ENCODE data around the gene SERPINA12. TPM values are rescaled to one million over a fixed set of nuclear protein-coding genes. Genes with fewer than 3 reads are reported as not detected.

The SERPINA12 gene
- total RNA-seq, 2 experiments from 2014 or later = not detected

- Mint-ChIP-seq H3K27ac (no peak overlapping the region), H3K27me3 (no peaks in the 10 kb centered on the region), H3K36me3 (ENCODE audit: low read depth) (no peaks in the 10 kb centered on the region), H3K4me1 (peaks cover 4% of the 10 kb centered on the region), H3K9me3 (peaks cover 3% of the 10 kb centered on the region), H3K4me3 (no peak overlapping the region)
- POLR2A ChIA-PET = no interaction called here
- CTCF ChIA-PET = no interaction called here
- DNase-seq = no peak
Observed at GRCh38 chr14:94462763-94463572, 46.3 kb downstream of the SERPINA12 start.

GRCh38 chr14:94462219-94462551 is 47.1 kb downstream of the SERPINA12 start:
- ChIA-PET POLR2A (no interaction called here), CTCF (interaction anchor here (1.5 kb wide), 1 partner anchor 24 kb away, joined by 3 read pairs; no protein-coding TSS in a partner anchor)
- peaks cover 3% of the 10 kb centered on the region for H3K9me3 Mint-ChIP-seq
- H3K4me1 Mint-ChIP-seq = peaks cover 4% of the 10 kb centered on the region
- H3K27ac Mint-ChIP-seq = no peak overlapping the region
- no peaks in the 10 kb centered on the region for H3K36me3 Mint-ChIP-seq (ENCODE audit: low read depth)
- H3K27me3 Mint-ChIP-seq = no peaks in the 10 kb centered on the region
- no peak overlapping the region for H3K4me3 Mint-ChIP-seq
- no peak for DNase-seq

GRCh38 chr14:94461526-94462218 is 47.6 kb downstream of the SERPINA12 start:
- H3K9me3 Mint-ChIP-seq = peaks cover 3% of the 10 kb centered on the region
- ChIA-PET CTCF (interaction anchor here (1.5 kb wide), 1 partner anchor 25 kb away, joined by 3 read pairs; no protein-coding TSS in a partner anchor), POLR2A (no interaction called here)
- H3K27ac Mint-ChIP-seq = no peak overlapping the region
- DNase-seq = no peak
- no peaks in the 10 kb centered on the region for H3K36me3 Mint-ChIP-seq (ENCODE audit: low read depth)
- H3K4me1 Mint-ChIP-seq = peaks cover 4% of the 10 kb centered on the region
- no peak overlapping the region for H3K4me3 Mint-ChIP-seq
- peaks cover under 1% of the 10 kb centered on the region for H3K27me3 Mint-ChIP-seq

- POLR2A ChIA-PET = no interaction called here
- Mint-ChIP-seq H3K27ac (no peak overlapping the region), H3K4me3 (no peak overlapping the region), H3K27me3 (peaks cover 7% of the 10 kb centered on the region), H3K4me1 (peaks cover 4% of the 10 kb centered on the region), H3K9me3 (peaks cover 3% of the 10 kb centered on the region), H3K36me3 (ENCODE audit: low read depth) (no peaks in the 10 kb centered on the region)
- no peak for DNase-seq
- CTCF ChIA-PET = interaction anchor here (1.5 kb wide), 1 partner anchor 25 kb away, joined by 3 read pairs; no protein-coding TSS in a partner anchor
Observed at GRCh38 chr14:94460631-94461416, 48.4 kb downstream of the SERPINA12 start.

- ChIA-PET CTCF (interaction anchor here (1.5 kb wide), 1 partner anchor 27 kb away, joined by 3 read pairs; no protein-coding TSS in a partner anchor), POLR2A (no interaction called here)
- no peak overlapping the region for H3K27ac Mint-ChIP-seq
- no peak overlapping the region for H3K4me3 Mint-ChIP-seq
- H3K9me3 Mint-ChIP-seq = peaks cover 3% of the 10 kb centered on the region
- H3K36me3 Mint-ChIP-seq (ENCODE audit: low read depth) = no peaks in the 10 kb centered on the region
- H3K27me3 Mint-ChIP-seq = peaks cover 22% of the 10 kb centered on the region
- DNase-seq = no peak
- peaks cover 4% of the 10 kb centered on the region for H3K4me1 Mint-ChIP-seq
Observed at GRCh38 chr14:94458558-94459205, 50.6 kb downstream of the SERPINA12 start.

GRCh38 chr14:94458096-94458495 is 51.2 kb downstream of the SERPINA12 start:
- no peak overlapping the region for H3K27ac Mint-ChIP-seq
- no peak overlapping the region for H3K4me3 Mint-ChIP-seq
- ChIA-PET POLR2A (no interaction called here), CTCF (interaction anchor here (1.5 kb wide), 1 partner anchor 28 kb away, joined by 3 read pairs; no protein-coding TSS in a partner anchor)
- peaks cover 26% of the 10 kb centered on the region for H3K27me3 Mint-ChIP-seq
- peaks cover 4% of the 10 kb centered on the region for H3K4me1 Mint-ChIP-seq
- no peaks in the 10 kb centered on the region for H3K36me3 Mint-ChIP-seq (ENCODE audit: low read depth)
- DNase-seq = no peak
- peaks cover 3% of the 10 kb centered on the region for H3K9me3 Mint-ChIP-seq

- DNase-seq = no peak
- Mint-ChIP-seq H3K4me1 (peaks cover 4% of the 10 kb centered on the region), H3K27ac (no peak overlapping the region), H3K9me3 (no peaks in the 10 kb centered on the region), H3K27me3 (peaks cover 30% of the 10 kb centered on the region), H3K4me3 (no peak overlapping the region), H3K36me3 (ENCODE audit: low read depth) (no peaks in the 10 kb centered on the region)
- ChIA-PET POLR2A (no interaction called here), CTCF (interaction anchor here (0.6 to 0.7 kb wide), 2 partner anchors 231 to 1046 kb away, joined by 3 read pairs; no protein-coding TSS in a partner anchor)
Observed at GRCh38 chr14:94455928-94456327, 53.3 kb downstream of the SERPINA12 start.

- H3K27me3 Mint-ChIP-seq = peaks cover 34% of the 10 kb centered on the region
- H3K4me1 Mint-ChIP-seq = no peaks in the 10 kb centered on the region
- ChIA-PET CTCF (no interaction called here), POLR2A (no interaction called here)
- H3K4me3 Mint-ChIP-seq = no peak overlapping the region
- no peak overlapping the region for H3K27ac Mint-ChIP-seq
- H3K9me3 Mint-ChIP-seq = no peaks in the 10 kb centered on the region
- no peaks in the 10 kb centered on the region for H3K36me3 Mint-ChIP-seq (ENCODE audit: low read depth)
- DNase-seq = no peak
Observed at GRCh38 chr14:94451826-94452225, 57.4 kb downstream of the SERPINA12 start.

GRCh38 chr14:94451091-94451771 is 58.0 kb downstream of the SERPINA12 start:
- Mint-ChIP-seq H3K4me3 (no peak overlapping the region), H3K4me1 (no peaks in the 10 kb centered on the region), H3K27ac (no peak overlapping the region), H3K36me3 (ENCODE audit: low read depth) (no peaks in the 10 kb centered on the region), H3K27me3 (peaks cover 30% of the 10 kb centered on the region), H3K9me3 (no peaks in the 10 kb centered on the region)
- ChIA-PET POLR2A (no interaction called here), CTCF (no interaction called here)
- no peak for DNase-seq

- ChIA-PET POLR2A (no interaction called here), CTCF (no interaction called here)
- Mint-ChIP-seq H3K4me3 (no peak overlapping the region), H3K9me3 (no peaks in the 10 kb centered on the region), H3K4me1 (no peaks in the 10 kb centered on the region), H3K27me3 (peaks cover 26% of the 10 kb centered on the region), H3K27ac (no peak overlapping the region), H3K36me3 (ENCODE audit: low read depth) (no peaks in the 10 kb centered on the region)
- DNase-seq = no peak
Observed at GRCh38 chr14:94450722-94451090, 58.6 kb downstream of the SERPINA12 start.

- H3K4me1 Mint-ChIP-seq = no peaks in the 10 kb centered on the region
- DNase-seq = no peak
- H3K27ac Mint-ChIP-seq = no peak overlapping the region
- CTCF ChIA-PET = no interaction called here
- H3K36me3 Mint-ChIP-seq (ENCODE audit: low read depth) = no peaks in the 10 kb centered on the region
- no peaks in the 10 kb centered on the region for H3K9me3 Mint-ChIP-seq
- POLR2A ChIA-PET = no interaction called here
- H3K27me3 Mint-ChIP-seq = peaks cover 20% of the 10 kb centered on the region
- no peak overlapping the region for H3K4me3 Mint-ChIP-seq
Observed at GRCh38 chr14:94449930-94450329, 59.3 kb downstream of the SERPINA12 start.

GRCh38 chr14:94448071-94448808 is 61.0 kb downstream of the SERPINA12 start:
- no peak overlapping the region for H3K4me3 Mint-ChIP-seq
- H3K36me3 Mint-ChIP-seq (ENCODE audit: low read depth) = no peaks in the 10 kb centered on the region
- no peak for DNase-seq
- ChIA-PET POLR2A (no interaction called here), CTCF (no interaction called here)
- no peaks in the 10 kb centered on the region for H3K4me1 Mint-ChIP-seq
- H3K9me3 Mint-ChIP-seq = peaks cover 3% of the 10 kb centered on the region
- H3K27ac Mint-ChIP-seq = no peak overlapping the region
- peaks cover 9% of the 10 kb centered on the region for H3K27me3 Mint-ChIP-seq

Data from activated CD4-positive, alpha-beta T cell treated with anti-CD3 and anti-CD28 coated beads, Interleukin-2, amount 10 ng/mL, durations not matched to agents 7 days and 5 days (primary cell).